Measurements from ENCODE around the gene NRAS. TPM values are rescaled to one million over a fixed set of nuclear protein-coding genes. Genes with fewer than 3 reads are reported as not detected.
"Not testable (repeated sequence)": the region's sequence is repeated elsewhere in the genome, so short reads cannot be mapped to it uniquely, and the experiment has no call there.

The NRAS gene
- total RNA-seq, result 36.7 TPM

GRCh38 chr1:114716304-114717170 is at the start of gene NRAS:
Gene NRAS (minus strand): TSS chr1:114716771. CDS start chr1:114716160, 611 bp downstream.
- peak; percentile 87 for DNase-seq

- no peak for DNase-seq
Observed at GRCh38 chr1:114764689-114765088, 48.1 kb upstream of the NRAS start.

GRCh38 chr1:114758256-114758832 is 41.8 kb upstream of the NRAS start:
- DNase-seq, result no peak

- peak; percentile 99 for DNase-seq
Observed at GRCh38 chr1:114757455-114758255, 41.1 kb upstream of the NRAS start, which contains the start of gene CSDE1. Gene CSDE1 (minus strand): TSS chr1:114757984. CDS start chr1:114739890, 18,094 bp downstream.

GRCh38 chr1:114756949-114757454 is 40.4 kb upstream of the NRAS start:
- DNase-seq, result peak; percentile 69

GRCh38 chr1:114756009-114756892 is 39.7 kb upstream of the NRAS start:
- no peak for DNase-seq

- DNase-seq, result no peak
Observed at GRCh38 chr1:114755006-114755931, 38.7 kb upstream of the NRAS start.

GRCh38 chr1:114753702-114754101 is 37.1 kb upstream of the NRAS start:
- not testable (repeated sequence) for DNase-seq

GRCh38 chr1:114753143-114753542 is 36.6 kb upstream of the NRAS start:
- DNase-seq, result no peak

- DNase-seq, result no peak
Observed at GRCh38 chr1:114750780-114751179, 34.2 kb upstream of the NRAS start.

GRCh38 chr1:114749835-114750234 is 33.3 kb upstream of the NRAS start:
- DNase-seq, result no peak

GRCh38 chr1:114746450-114747121 is 30.0 kb upstream of the NRAS start:
- no peak for DNase-seq

GRCh38 chr1:114745291-114745690 is 28.7 kb upstream of the NRAS start:
- DNase-seq, result no peak

GRCh38 chr1:114741963-114742746 is 25.6 kb upstream of the NRAS start:
- DNase-seq, result no peak

GRCh38 chr1:114740331-114740730 is 23.8 kb upstream of the NRAS start:
- no peak for DNase-seq

GRCh38 chr1:114737314-114737849 is 20.8 kb upstream of the NRAS start:
- DNase-seq, result no peak

- DNase-seq, result no peak
Observed at GRCh38 chr1:114735479-114735878, 18.9 kb upstream of the NRAS start.

- DNase-seq, result no peak
Observed at GRCh38 chr1:114729782-114730181, 13.2 kb upstream of the NRAS start.

- DNase-seq, result no peak
Observed at GRCh38 chr1:114728553-114728952, 12.0 kb upstream of the NRAS start.

Measured in skin of body (tissue), 2 donors.